Activated T-helper 17 cell treated with anti-CD3 and anti-CD28 coated beads, Interleukin-2, amount 50 U/mL, for 72 hours (primary cell): Measurements from ENCODE around the gene MRPL18. TPM values are rescaled to one million over a fixed set of nuclear protein-coding genes. Genes with fewer than 3 reads are reported as not detected.
A peak's percentile ranks its signal among the peaks of the same experiment; 100 is the strongest.
"Not testable (repeated sequence)": the region's sequence is repeated elsewhere in the genome, so short reads cannot be mapped to it uniquely, and the experiment has no call there.

Source experiments
- ATAC-seq: fragments of 150-1000 bp; cut with Tn5 transposase; replicated peaks from 2 replicates; pipeline ENCODE4 v1.10.0; 2021; ENCODE audit warnings: mild to moderate bottlenecking, moderate library complexity
- H3K27ac Mint-ChIP-seq: one replicate; pipeline ENCODE4 v1.8.0; 2022; ENCODE audit warnings: mixed read lengths
- H3K27me3 Mint-ChIP-seq: one replicate; pipeline ENCODE4 v1.8.0; 2022; ENCODE audit warnings: mixed read lengths
- H3K36me3 Mint-ChIP-seq: one replicate; pipeline ENCODE4 v1.8.0; 2022; ENCODE audit warnings: low read depth, mild to moderate bottlenecking, mixed read lengths
- H3K4me1 Mint-ChIP-seq: one replicate; pipeline ENCODE4 v1.8.0; 2022; ENCODE audit warnings: mixed read lengths
- H3K4me3 Mint-ChIP-seq: one replicate; pipeline ENCODE4 v1.8.0; 2022; ENCODE audit warnings: mild to moderate bottlenecking, mixed read lengths
- H3K9me3 Mint-ChIP-seq: one replicate; pipeline ENCODE4 v1.8.0; 2022; ENCODE audit warnings: mixed read lengths
- total RNA-seq, 2 donors: library from RNA; stranded (reverse); gene quantifications; one replicate each; pipeline ENCODE4 v1.2.3, GENCODE V29; 2022

Gene MRPL18
- total RNA-seq, 2 donors from 2014 or later: 61.9 to 124 TPM

DNA sequence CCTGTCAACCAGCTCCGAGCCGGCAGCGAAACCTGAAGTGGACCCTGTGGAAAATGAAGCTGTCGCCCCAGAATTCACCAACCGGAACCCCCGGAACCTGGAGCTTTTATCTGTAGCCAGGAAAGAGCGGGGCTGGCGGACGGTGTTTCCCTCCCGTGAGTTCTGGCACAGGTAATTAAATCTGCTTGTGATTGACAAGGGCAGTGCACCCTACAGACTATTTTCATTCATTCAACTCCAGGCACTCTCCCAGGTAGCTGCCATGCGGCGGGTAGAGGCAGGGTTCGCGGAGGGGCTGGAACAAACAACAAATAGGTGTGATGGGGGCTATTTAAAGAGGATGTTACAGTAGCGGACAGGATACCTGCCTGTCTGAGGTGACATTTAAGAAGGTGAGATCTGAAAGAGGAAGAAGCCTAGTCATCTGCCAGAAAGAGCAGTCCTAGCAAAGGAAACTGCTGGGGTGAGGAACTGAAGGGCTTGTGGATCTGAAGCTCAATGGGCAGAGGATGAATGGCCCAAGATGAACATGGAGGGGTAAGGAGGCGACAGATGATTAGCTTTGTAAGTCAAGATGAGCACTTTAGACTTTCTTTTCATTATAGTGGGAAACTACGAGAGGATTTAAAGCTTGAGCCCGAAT is 810 bp downstream of the MRPL18 start:
- no peaks in the 10 kb centered on the region for H3K27me3 Mint-ChIP-seq

DNA sequence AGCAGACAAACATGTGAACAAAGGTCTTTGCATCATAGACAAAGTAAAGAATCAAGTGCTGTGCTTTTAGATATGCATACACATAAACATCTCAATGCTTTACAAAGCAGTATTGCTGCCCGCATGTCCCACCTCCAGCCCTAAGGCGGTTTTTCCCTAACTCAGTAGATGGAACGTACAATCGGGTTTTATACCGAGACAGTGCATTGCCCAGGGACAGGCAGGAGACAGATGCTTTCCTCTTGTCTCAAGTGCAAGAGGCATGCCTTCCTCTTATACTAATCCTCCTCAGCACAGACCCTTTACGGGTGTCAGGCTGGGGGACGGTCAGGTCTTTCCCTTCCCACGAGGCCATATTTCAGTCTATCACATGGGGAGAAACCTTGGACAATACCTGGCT is 4.7 kb downstream of the MRPL18 start:
- not testable (repeated sequence) for ATAC-seq, H3K9me3 Mint-ChIP-seq, H3K4me3 Mint-ChIP-seq, H3K27me3 Mint-ChIP-seq, H3K27ac Mint-ChIP-seq
- peaks cover 34% of the 10 kb centered on the region for H3K4me1 Mint-ChIP-seq
- peaks cover 94% of the 10 kb centered on the region for H3K36me3 Mint-ChIP-seq

More for the DNA sequence above, 810 bp downstream of the MRPL18 start:
- Mint-ChIP-seq H3K9me3 (no peaks in the 10 kb centered on the region), H3K4me1 (peaks cover 43% of the 10 kb centered on the region), H3K27ac (peak overlapping the region; percentile 97), H3K36me3 (peaks cover 96% of the 10 kb centered on the region), H3K4me3 (peak overlapping the region; percentile 95)
- no peak for ATAC-seq

DNA sequence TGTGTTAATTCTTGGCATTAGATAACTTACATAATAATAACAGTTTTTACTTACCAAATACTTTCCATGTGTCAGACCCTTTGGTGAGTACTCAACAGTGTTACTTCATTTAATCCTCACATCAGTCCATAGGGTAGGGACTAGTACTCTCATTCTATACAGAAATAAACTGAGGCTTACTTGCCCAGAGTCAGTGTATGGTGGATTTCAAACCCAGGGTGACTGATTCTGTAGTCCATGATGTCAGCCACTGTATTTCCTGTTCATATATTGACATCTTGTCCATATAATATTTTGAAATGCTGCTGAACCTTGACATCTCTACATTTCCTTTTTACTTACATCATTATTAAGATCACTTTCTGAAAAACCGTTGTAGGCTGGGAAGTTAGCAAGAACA is 7.3 kb downstream of the MRPL18 start:
- no peaks in the 10 kb centered on the region for H3K27me3 Mint-ChIP-seq
- H3K36me3 Mint-ChIP-seq: peaks cover 69% of the 10 kb centered on the region
- no peak for ATAC-seq
- no peak overlapping the region for H3K27ac Mint-ChIP-seq
- peaks cover 18% of the 10 kb centered on the region for H3K4me1 Mint-ChIP-seq
- no peak overlapping the region for H3K4me3 Mint-ChIP-seq
- no peaks in the 10 kb centered on the region for H3K9me3 Mint-ChIP-seq

DNA sequence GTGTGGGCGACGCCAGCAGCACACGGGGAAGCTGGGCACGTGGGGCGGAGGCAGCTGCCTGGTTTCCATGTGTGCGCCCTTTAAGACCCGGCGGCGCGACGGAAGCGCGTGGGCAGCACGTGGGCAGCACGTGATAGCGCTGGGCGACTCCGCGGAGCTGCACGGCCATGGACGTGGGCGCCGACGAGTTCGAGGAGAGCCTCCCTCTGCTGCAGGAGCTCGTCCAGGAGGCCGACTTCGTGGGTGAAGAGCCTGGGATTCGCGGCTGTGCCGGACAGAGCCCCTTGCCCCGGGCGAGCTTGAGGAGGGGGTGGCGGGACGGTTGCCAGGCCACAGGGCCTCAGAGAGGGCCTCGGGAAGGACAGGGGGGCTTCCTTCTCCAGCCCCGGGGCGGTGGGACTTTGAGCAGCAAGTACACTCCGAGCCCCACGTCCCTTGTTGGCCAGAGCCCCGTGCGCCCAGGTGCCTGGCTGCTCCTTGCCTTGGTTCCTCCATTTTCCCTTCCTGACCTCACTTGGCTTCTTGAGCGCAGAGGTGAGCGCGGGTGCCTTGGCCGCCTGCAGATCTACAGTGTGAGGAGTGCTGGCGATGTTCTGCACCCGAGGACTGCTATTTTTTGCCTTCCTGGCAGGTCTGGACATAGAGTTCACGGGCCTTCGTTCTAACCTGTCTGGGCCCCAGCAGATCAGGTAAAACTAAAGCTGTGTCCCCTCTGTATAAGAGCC is 10.0 kb downstream of the MRPL18 start, which contains the start of gene PNLDC1:
Gene PNLDC1 (plus strand): TSS at position 136 of the 725 bp plus-strand sequence. CDS start 32 bp downstream, at position 168.
- peaks cover 6% of the 10 kb centered on the region for H3K4me1 Mint-ChIP-seq
- H3K27ac Mint-ChIP-seq: no peak within 1 kb of the TSS
- no peak within 1 kb of the TSS for H3K4me3 Mint-ChIP-seq
- ATAC-seq: no peak
- H3K9me3 Mint-ChIP-seq: no peaks in the 10 kb centered on the region
- no peaks in the 10 kb centered on the region for H3K27me3 Mint-ChIP-seq
- H3K36me3 Mint-ChIP-seq: peaks cover 41% of the 10 kb centered on the region

DNA sequence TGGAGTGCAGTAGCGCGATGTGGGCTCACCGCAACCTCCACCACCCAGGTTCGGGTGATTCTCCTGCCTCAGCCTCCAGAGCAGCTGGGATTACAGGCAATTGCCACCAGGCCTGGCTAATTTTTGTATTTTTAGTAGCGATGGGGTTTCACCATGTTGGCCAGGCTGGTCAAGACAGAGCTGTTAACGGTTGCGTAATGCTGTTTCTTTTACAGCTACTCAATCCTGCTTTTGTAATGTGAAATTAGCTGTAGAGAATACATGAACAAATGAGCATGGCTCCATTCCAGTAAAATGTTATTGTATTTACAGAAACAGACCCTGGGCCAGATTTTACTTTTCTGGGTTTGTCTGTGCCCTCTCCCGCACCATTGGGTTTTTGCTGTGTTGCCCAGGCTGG is 11.7 kb downstream of the MRPL18 start:
- no peak overlapping the region for H3K4me3 Mint-ChIP-seq
- peaks cover 25% of the 10 kb centered on the region for H3K36me3 Mint-ChIP-seq
- peaks cover 6% of the 10 kb centered on the region for H3K4me1 Mint-ChIP-seq
- no peaks in the 10 kb centered on the region for H3K27me3 Mint-ChIP-seq
- ATAC-seq: no peak
- H3K9me3 Mint-ChIP-seq: no peaks in the 10 kb centered on the region
- no peak overlapping the region for H3K27ac Mint-ChIP-seq

DNA sequence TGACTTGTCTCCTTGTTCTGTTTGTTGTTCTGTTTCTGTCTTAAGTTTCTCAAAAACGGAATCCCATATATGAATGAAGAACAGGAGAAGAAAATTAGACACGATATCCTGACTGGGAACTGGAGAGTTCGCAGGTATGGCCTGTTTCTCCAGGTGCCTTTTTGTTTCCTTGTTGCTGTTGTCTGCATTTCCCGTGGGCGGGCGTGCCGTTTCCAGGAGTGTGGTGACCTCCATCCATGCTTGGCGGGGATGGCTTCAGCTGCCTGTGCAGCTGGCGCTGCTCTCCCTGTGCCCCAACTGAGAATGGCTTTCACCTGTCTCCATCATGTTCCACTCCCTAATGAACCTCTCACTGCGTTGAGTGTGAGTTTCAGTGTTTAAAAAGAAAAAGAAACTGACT is 14.2 kb downstream of the MRPL18 start:
- no peak for ATAC-seq
- Mint-ChIP-seq H3K9me3 (no peaks in the 10 kb centered on the region), H3K27me3 (no peaks in the 10 kb centered on the region), H3K4me1 (no peaks in the 10 kb centered on the region), H3K36me3 (no peaks in the 10 kb centered on the region), H3K27ac (peak overlapping the region; percentile 32), H3K4me3 (no peak overlapping the region)

DNA sequence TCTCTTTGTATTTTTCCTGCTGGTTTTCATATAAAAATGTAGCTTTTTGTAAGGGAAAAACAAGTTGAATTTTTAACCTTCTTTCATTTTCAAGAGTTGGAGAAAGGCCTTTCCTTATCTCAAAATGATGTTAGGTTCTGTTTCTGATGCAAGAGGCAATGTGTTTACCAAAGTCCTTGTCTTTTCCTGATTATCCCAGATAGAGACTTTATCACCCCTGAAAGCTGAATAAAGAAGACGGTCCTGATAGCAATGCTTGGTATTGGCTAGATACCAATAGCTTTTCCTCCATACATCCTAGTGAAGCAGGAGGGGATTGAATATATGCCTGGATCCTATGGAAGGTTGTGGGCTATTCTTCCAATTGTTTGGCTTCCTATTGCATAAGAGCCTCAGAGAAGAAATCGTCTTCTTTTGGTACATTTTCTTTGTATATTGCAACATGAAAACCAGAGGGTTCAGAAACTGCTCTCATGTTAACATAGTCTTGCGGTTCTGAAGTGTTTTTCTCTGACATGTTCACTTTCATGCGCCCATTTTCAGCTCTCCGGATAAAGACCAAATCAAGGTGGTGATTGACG is 15.3 kb downstream of the MRPL18 start:
- Mint-ChIP-seq H3K4me1 (no peaks in the 10 kb centered on the region), H3K4me3 (no peak overlapping the region), H3K36me3 (no peaks in the 10 kb centered on the region), H3K9me3 (no peaks in the 10 kb centered on the region), H3K27me3 (no peaks in the 10 kb centered on the region), H3K27ac (no peak overlapping the region)
- ATAC-seq: no peak

DNA sequence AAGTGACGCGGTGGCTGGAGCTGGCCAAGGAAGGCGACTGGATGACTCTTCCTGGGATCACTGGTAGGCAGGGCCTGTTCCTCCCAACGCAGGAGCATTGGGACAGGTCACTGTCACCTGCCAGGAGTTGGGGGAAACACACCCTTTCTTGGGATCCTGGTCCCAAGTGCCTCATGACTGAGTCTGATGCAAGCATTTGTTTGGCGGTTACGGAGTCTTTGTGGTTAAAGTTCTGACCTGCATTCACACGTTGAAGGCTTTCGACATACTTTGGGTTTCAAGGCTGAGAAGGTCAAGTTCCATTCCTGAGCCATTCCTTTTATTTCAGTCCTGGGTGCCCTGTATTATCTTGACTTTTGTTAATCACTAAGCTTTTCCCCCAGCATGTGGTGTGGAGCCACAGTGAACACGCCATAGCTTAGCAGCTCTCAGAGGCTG is 15.8 kb downstream of the MRPL18 start:
- Mint-ChIP-seq H3K9me3 (no peaks in the 10 kb centered on the region), H3K4me1 (no peaks in the 10 kb centered on the region)

DNA sequence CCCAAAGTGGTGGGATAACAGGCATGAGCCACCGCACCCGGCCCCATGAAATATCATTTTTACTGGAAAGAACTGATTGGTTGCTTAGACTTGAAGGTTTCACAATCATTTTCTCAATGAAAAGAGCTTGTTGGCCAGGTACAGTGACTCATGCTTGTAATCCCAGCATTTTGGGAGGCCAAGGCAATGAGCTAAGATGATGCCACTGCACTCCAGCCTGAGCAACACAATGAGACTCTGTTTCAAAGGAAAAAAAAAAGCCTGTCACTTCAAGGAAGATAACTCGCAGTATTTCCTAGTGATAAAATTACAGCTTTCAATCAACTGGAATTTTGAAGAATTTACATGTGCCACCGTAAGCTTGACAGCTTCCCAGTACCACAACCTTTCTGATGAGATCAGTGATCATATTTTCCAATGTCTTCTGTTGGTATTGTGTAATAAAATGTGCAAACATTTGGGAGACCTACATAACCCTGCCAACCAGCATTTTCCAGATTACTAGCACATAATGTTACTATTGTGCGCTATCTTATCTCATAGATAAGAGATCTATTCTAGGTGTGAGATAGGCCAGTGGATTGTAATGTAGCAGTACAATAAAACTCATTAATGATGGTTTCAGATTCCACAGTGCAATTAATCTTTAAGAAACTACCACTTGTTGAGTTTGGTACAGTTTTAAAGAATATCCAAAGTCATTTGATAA is 17.0 kb downstream of the MRPL18 start:
- Mint-ChIP-seq H3K36me3 (no peaks in the 10 kb centered on the region), H3K27ac (no peak overlapping the region), H3K27me3 (no peaks in the 10 kb centered on the region), H3K4me1 (no peaks in the 10 kb centered on the region), H3K9me3 (no peaks in the 10 kb centered on the region), H3K4me3 (no peak overlapping the region)
- no peak for ATAC-seq

More for the DNA sequence above, 15.8 kb downstream of the MRPL18 start:
- Mint-ChIP-seq H3K4me3 (no peak overlapping the region), H3K27ac (no peak overlapping the region), H3K27me3 (no peaks in the 10 kb centered on the region), H3K36me3 (no peaks in the 10 kb centered on the region)
- ATAC-seq: no peak

DNA sequence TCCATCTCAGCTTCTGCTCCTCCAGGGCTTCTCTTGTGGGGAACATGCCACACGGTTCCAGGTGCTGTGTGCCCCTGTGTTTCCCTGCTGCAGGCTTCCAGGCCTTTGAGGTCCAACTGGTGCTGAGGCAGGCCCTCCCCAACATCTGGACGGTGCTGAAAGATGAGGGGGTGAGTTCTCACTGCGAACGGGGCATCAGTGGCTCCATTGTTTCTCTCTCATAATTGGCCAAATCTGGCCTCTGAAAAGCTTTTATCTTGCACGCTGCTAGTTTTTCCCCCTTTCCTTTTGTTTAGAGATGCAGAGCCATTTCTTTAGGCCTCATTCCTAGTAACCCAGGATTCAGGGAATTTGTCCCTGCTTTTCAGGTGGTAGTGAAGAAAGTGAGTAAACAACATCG is 18.4 kb downstream of the MRPL18 start:
- no peaks in the 10 kb centered on the region for H3K27me3 Mint-ChIP-seq
- no peaks in the 10 kb centered on the region for H3K36me3 Mint-ChIP-seq
- H3K4me3 Mint-ChIP-seq: no peak overlapping the region
- no peaks in the 10 kb centered on the region for H3K9me3 Mint-ChIP-seq
- H3K4me1 Mint-ChIP-seq: no peaks in the 10 kb centered on the region
- no peak overlapping the region for H3K27ac Mint-ChIP-seq
- no peak for ATAC-seq

DNA sequence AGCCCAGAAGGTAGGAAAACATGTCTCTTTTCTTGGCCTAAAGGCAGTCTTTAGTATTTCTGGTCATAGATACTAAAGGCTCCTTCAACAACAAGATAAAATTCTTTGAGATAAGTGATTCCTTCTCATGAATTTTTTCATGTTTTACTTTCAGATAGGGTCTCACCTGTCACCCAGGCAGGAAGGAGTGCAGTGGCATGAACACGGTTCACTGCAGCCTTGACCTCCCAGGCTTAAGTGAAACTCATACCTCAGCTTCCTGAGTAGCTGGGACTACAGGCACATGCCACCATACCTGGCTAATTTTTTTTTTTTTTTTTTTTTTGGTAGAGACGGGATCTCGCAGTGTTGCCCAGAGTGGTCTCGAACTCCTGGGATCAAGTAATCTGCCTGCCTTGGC is 18.9 kb downstream of the MRPL18 start:
- no peaks in the 10 kb centered on the region for H3K4me1 Mint-ChIP-seq
- H3K4me3 Mint-ChIP-seq: no peak overlapping the region
- H3K27me3 Mint-ChIP-seq: no peaks in the 10 kb centered on the region
- no peak overlapping the region for H3K27ac Mint-ChIP-seq
- no peaks in the 10 kb centered on the region for H3K36me3 Mint-ChIP-seq
- no peak for ATAC-seq
- H3K9me3 Mint-ChIP-seq: no peaks in the 10 kb centered on the region

DNA sequence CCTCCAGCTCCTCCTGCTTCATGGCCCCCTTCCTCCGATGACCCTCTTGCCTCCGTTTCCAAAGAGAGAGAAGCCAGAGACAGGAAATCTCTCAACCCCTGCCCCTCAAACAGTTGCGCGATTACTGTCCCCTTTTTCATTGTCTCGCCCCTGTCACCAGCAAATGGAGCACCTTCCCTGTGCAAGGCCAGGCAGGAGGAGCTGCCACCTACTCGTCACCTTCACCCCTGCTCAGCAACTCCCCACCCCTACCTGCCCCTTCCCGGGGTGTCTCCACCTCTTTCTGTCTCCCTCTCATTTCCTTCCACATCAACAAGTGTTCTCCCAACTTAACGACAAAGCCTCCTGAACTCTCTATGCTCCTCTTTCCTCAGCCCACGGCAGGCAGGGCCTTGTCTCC is 23.5 kb downstream of the MRPL18 start:
- Mint-ChIP-seq H3K4me1 (no peaks in the 10 kb centered on the region), H3K36me3 (no peaks in the 10 kb centered on the region), H3K27me3 (no peaks in the 10 kb centered on the region), H3K27ac (no peak overlapping the region), H3K9me3 (no peaks in the 10 kb centered on the region), H3K4me3 (no peak overlapping the region)
- ATAC-seq: no peak

DNA sequence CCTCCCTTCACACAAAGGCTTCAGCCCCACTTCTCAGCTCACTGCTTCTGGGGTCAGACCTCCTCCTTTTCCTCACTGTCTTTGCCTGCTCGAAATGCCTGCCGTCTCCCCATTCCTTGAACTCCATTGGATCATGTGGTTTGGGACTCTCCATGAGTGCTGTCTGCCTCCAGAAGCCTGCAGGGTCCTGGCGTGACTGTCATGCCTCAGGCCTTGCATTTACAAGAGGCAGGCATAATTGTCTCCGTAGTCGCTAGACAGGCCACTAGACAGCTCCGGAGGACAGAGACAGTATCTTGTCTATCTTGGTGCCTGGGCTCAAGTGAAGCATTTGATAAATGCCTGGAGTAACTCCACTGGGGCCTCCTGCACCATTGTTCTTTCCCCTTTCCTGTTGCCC is 25.1 kb downstream of the MRPL18 start:
- Mint-ChIP-seq H3K27ac (no peak overlapping the region), H3K9me3 (no peaks in the 10 kb centered on the region)

DNA sequence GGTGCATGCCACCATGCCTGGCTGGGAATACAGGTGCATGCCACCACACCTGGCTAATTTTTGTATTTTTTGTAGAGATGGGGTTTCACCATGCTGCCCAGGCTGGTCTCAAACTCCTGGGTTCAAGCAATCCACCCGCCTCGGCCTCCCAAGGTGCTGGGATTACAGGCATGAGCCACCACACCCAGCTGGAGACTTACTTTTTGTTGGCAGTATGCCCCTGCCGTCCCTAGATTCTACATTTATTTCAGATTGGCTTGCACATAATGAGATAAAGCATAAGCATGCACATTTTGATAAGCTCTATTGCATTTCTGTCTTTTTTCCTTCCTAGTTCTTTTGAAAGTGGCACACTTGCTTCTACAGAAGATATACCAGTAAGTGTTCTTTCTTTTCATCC is 26.5 kb downstream of the MRPL18 start:
- H3K9me3 Mint-ChIP-seq, H3K27me3 Mint-ChIP-seq, H3K36me3 Mint-ChIP-seq, ATAC-seq, H3K4me3 Mint-ChIP-seq, H3K27ac Mint-ChIP-seq: not testable (repeated sequence)
- H3K4me1 Mint-ChIP-seq: peaks cover 15% of the 10 kb centered on the region

More for the DNA sequence above, 25.1 kb downstream of the MRPL18 start:
- H3K4me1 Mint-ChIP-seq: peaks cover 11% of the 10 kb centered on the region
- no peak overlapping the region for H3K4me3 Mint-ChIP-seq
- H3K36me3 Mint-ChIP-seq: no peaks in the 10 kb centered on the region
- H3K27me3 Mint-ChIP-seq: no peaks in the 10 kb centered on the region
- no peak for ATAC-seq
